NCI-H146 (cell line): ENCODE results near the gene CDH3.
A peak's percentile ranks its signal among the peaks of the same experiment; 100 is the strongest.

Source experiments
- DNase-seq: peaks from one replicate; lab custom pipeline; 2025; lab: John Stamatoyannopoulos, UW

CDH3 gene

GRCh38 chr16:68737730-68738629 lies 92.9 kb downstream of the CDH3 start:
- peak; percentile 44 for DNase-seq

GRCh38 chr16:68739964-68740627 lies 95.0 kb downstream of the CDH3 start:
- no peak for DNase-seq

- DNase-seq, result no peak
Measured at GRCh38 chr16:68740628-68741346, 95.7 kb downstream of the CDH3 start.

GRCh38 chr16:68743664-68744063 lies 98.6 kb downstream of the CDH3 start:
- no peak for DNase-seq

GRCh38 chr16:68744744-68745280 lies 99.7 kb downstream of the CDH3 start:
- DNase-seq, result peak; percentile 87

DNA sequence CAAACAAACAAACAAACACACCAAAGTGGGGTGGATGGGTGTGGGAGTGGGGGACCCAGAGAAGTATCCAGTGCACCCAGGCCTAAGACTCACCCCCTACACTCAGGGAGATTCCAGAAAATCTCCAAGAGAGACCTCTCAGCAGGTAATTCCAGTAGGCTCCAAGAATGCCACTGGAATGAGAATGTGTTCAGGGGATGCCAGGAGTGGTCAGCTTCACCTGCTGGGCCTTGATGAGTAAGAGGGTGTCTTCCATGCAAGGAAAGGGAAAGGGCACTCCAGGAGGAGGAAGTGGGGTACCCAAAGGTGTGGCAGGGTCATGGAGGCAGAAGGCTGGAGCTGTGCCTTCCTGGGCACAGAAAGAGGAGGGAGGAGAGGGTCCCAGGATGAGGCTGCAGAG lies 101.8 kb downstream of the CDH3 start:
- DNase-seq, result no peak

DNA sequence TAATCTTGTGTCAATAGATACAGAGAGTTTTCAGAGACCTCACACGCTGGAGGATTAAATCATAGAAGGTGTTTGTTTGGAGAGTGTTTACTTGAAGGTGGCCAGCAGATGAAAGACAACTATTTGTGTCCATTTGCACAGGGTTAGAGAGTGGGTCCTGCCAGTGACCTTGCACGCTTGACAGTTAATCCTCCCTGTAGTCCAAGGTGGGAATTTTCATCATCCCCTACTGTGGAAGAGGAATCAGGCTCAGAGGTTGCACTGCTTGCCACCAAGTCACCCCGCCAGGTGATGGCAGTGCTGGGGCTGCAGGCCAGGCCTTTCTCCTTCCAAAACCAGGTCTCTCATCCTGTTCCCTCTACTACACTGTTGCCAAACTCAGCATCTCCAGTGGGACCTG lies 104.3 kb downstream of the CDH3 start:
- no peak for DNase-seq
